Esophagus squamous epithelium (tissue), 4 donors: ENCODE measurements around the gene MDFI.

Source experiments
- POLR2A ChIP-seq, 4 donors: fragments of 450-650 bp; IDR thresholded peaks; one replicate each; pipeline ENCODE4 v1.6.1; 2017; ENCODE audit warnings: antibody characterized with exemption in 4 of 4, mild to moderate bottlenecking in 4 of 4, moderate library complexity in 3 of 4
- TF ChIP-seq, protein P1 (sequence below), 6 experiments: fragments of 450-650 bp in 4 of 6; fragments of 200-600 bp in 2 of 6; sonication (generic) in 2 of 6; IDR thresholded peaks; one replicate each; pipeline ENCODE4 v1.5.1; 2016 to 2019; ENCODE audit warnings: antibody characterized with exemption in 6 of 6, mild to moderate bottlenecking in 4 of 6, moderate library complexity in 4 of 6

GRCh38 chr6:41622206-41622988 is 15.9 kb upstream of the MDFI start:
- TF ChIP-seq, protein P1, sequence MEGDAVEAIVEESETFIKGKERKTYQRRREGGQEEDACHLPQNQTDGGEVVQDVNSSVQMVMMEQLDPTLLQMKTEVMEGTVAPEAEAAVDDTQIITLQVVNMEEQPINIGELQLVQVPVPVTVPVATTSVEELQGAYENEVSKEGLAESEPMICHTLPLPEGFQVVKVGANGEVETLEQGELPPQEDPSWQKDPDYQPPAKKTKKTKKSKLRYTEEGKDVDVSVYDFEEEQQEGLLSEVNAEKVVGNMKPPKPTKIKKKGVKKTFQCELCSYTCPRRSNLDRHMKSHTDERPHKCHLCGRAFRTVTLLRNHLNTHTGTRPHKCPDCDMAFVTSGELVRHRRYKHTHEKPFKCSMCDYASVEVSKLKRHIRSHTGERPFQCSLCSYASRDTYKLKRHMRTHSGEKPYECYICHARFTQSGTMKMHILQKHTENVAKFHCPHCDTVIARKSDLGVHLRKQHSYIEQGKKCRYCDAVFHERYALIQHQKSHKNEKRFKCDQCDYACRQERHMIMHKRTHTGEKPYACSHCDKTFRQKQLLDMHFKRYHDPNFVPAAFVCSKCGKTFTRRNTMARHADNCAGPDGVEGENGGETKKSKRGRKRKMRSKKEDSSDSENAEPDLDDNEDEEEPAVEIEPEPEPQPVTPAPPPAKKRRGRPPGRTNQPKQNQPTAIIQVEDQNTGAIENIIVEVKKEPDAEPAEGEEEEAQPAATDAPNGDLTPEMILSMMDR (IDR thresholded peaks at IDR 0.05): no peak
- no peak for TF ChIP-seq POLR2A (IDR thresholded peaks at IDR 0.05)
